ENCODE data around the gene ATXN7L2.
A peak's percentile ranks its signal among the peaks of the same experiment; 100 is the strongest.

The ATXN7L2 gene

GRCh38 chr1:109528712-109529111 lies 45.0 kb downstream of the ATXN7L2 start:
- no peak for DNase-seq

GRCh38 chr1:109529881-109530456 lies 46.3 kb downstream of the ATXN7L2 start:
- DNase-seq: no peak

GRCh38 chr1:109530457-109531087 lies 46.9 kb downstream of the ATXN7L2 start:
- DNase-seq: no peak

GRCh38 chr1:109531380-109531779 lies 47.7 kb downstream of the ATXN7L2 start:
- no peak for DNase-seq

GRCh38 chr1:109531826-109532364 lies 48.2 kb downstream of the ATXN7L2 start:
- no peak for DNase-seq

GRCh38 chr1:109532365-109533136 lies 48.8 kb downstream of the ATXN7L2 start:
- peak; percentile 89 for DNase-seq

GRCh38 chr1:109534307-109534858 lies 50.7 kb downstream of the ATXN7L2 start:
- no peak for DNase-seq

GRCh38 chr1:109535481-109535880 lies 51.8 kb downstream of the ATXN7L2 start:
- no peak for DNase-seq

GRCh38 chr1:109535971-109536491 lies 52.3 kb downstream of the ATXN7L2 start:
- no peak for DNase-seq

- DNase-seq: no peak
Measured at GRCh38 chr1:109537450-109538178, 53.9 kb downstream of the ATXN7L2 start.

GRCh38 chr1:109538827-109539555 lies 55.3 kb downstream of the ATXN7L2 start:
- DNase-seq: no peak

GRCh38 chr1:109539676-109540075 lies 56.0 kb downstream of the ATXN7L2 start, which contains the start of gene GPR61:
Gene GPR61, plus strand, starts transcription at chr1:109539872. Its CDS starts 3,151 bp downstream, at chr1:109543023.
- no peak for DNase-seq

- no peak for DNase-seq
Measured at GRCh38 chr1:109541102-109541501, 57.4 kb downstream of the ATXN7L2 start.

All from hematopoietic multipotent progenitor cell treated with erythropoietin and hydrocortisone succinate and interleukin-3 and kit ligand, for 4 days (in vitro differentiated cells).